HCT116 (cell line): Measurements from ENCODE around the gene CNDP2. TPM values are rescaled to one million over a fixed set of nuclear protein-coding genes. Genes with fewer than 3 reads are reported as not detected.

Source experiments
- ATAC-seq: fragments of 200-7000 bp; cut with Tn5 transposase; 2 replicates; pipeline ENCODE4 v1.9.1; 2020; ENCODE audit warnings: mild to moderate bottlenecking, moderate library complexity
- BruUV-seq: library from RNA; stranded (reverse); fragments of 400-500 nt; replicated peaks from 2 replicates; lab custom pipeline; 2021; lab: Mats Ljungman, UMichigan
- CTCF ChIA-PET: fragments of 300-600 bp; sonication (Branson Sonifier 250); formaldehyde crosslinking; loops from one replicate; lab custom pipeline; 2021; ENCODE audit warnings: antibody characterized with exemption; lab: Charles Lee
- POLR2A ChIA-PET: fragments of 300-600, 350-600 bp; sonication (Branson Sonifier 250); formaldehyde crosslinking; loops from one replicate; lab custom pipeline; 2021; ENCODE audit warnings: antibody characterized with exemption; lab: Charles Lee
- RAD21 ChIA-PET, 2 experiments: fragments of 300-600 bp; sonication (Branson Sonifier 250); formaldehyde crosslinking; loops; one replicate each; lab custom pipeline; 2023; ENCODE audit warnings: low total read pairs in 2 of 2; ENCODE audit not compliant: uncharacterized antibody in 2 of 2, unreplicated experiment in 2 of 2, low non-redundant PET in 1 of 2; lab: Charles Lee
- DNase-seq: peaks from one replicate; pipeline ENCODE4 v3.0.0-alpha.2; 2010; ENCODE audit warnings: low read depth, low spot score
- H2AFZ ChIP-seq: fragments of 200-600 bp; shearing (Covaris generic), sonication (generic); 2 replicates; pipeline ENCODE4 v1.6.1; 2017; ENCODE audit warnings: low read depth, mixed run types, mixed read lengths, antibody characterized with exemption, low read length; ENCODE audit not compliant: poor library complexity, severe bottlenecking
- H3K27ac ChIP-seq: 2 replicates; pipeline ENCODE4 v1.5.1; 2012; ENCODE audit warnings: low read depth, low read length
- H3K27me3 ChIP-seq: fragments of 200-600 bp; sonication (generic); 2 replicates; pipeline ENCODE4 v1.6.1; 2016; ENCODE audit warnings: mixed run types, low read length, mixed read lengths; ENCODE audit not compliant: insufficient read depth
- H3K36me3 ChIP-seq, 2 experiments: fragments of 200-500 bp in 1 of 2; fragments of 200-600 bp in 1 of 2; sonication (Bioruptor generic) in 1 of 2; sonication (generic) in 1 of 2; 2 replicates each; pipeline versions ENCODE4 v1.5.1 to v1.6.1; 2014 to 2016; ENCODE audit warnings: low read length in 2 of 2, inconsistent platforms in 1 of 2, mixed read lengths in 1 of 2, mixed run types in 1 of 2; ENCODE audit not compliant: insufficient read depth in 2 of 2, control insufficient read depth in 1 of 2
- H3K4me1 ChIP-seq, 2 experiments: fragments of 200-600 bp in 1 of 2; sonication (generic) in 1 of 2; 2 replicates each; pipeline versions ENCODE4 v1.5.1 to v1.6.1; 2012 to 2017; ENCODE audit warnings: low read length in 2 of 2, inconsistent platforms in 1 of 2, mild to moderate bottlenecking in 1 of 2, mixed read lengths in 1 of 2, mixed run types in 1 of 2, moderate library complexity in 1 of 2; ENCODE audit not compliant: insufficient read depth in 2 of 2, control insufficient read depth in 1 of 2
- H3K4me2 ChIP-seq: fragments of 200-600 bp; sonication (generic); 2 replicates; pipeline ENCODE4 v1.6.1; 2017; ENCODE audit warnings: mixed run types, low read length, mixed read lengths
- H3K4me3 ChIP-seq, 2 experiments: fragments of 200-600 bp in 1 of 2; sonication (generic) in 1 of 2; replicated peaks in 1 of 2; 2 replicates each; pipeline ENCODE4 v1.5.1; 2011 to 2016; ENCODE audit warnings: low read length in 2 of 2, control low read depth in 1 of 2, low read depth in 1 of 2, mild to moderate bottlenecking in 1 of 2, mixed read lengths in 1 of 2, mixed run types in 1 of 2
- H3K79me2 ChIP-seq: fragments of 200-600 bp; sonication (generic); 2 replicates; pipeline ENCODE4 v1.6.1; 2017; ENCODE audit warnings: mild to moderate bottlenecking, mixed run types, low read length, moderate library complexity, mixed read lengths; ENCODE audit not compliant: insufficient read depth
- H3K9ac ChIP-seq: fragments of 200-600 bp; sonication (generic); 2 replicates; pipeline ENCODE4 v1.6.1; 2016; ENCODE audit warnings: low read length, mixed read lengths
- H3K9me2 ChIP-seq: fragments of 200-600 bp; sonication (generic), shearing (Covaris generic); 2 replicates; pipeline ENCODE4 v1.6.1; 2017; ENCODE audit warnings: mixed run types, mild to moderate bottlenecking, moderate library complexity; ENCODE audit not compliant: insufficient read depth
- H3K9me3 ChIP-seq, 2 experiments: fragments of 200-500 bp in 1 of 2; fragments of 200-600 bp in 1 of 2; sonication (Bioruptor generic) in 1 of 2; sonication (generic) in 1 of 2; 2 replicates each; pipeline ENCODE4 v1.6.1; 2014 to 2017; ENCODE audit warnings: low read length in 2 of 2, mixed read lengths in 2 of 2, inconsistent platforms in 1 of 2, low read depth in 1 of 2, mild to moderate bottlenecking in 1 of 2, mixed run types in 1 of 2, moderate library complexity in 1 of 2; ENCODE audit not compliant: control insufficient read depth in 1 of 2, insufficient read depth in 1 of 2
- H4K20me1 ChIP-seq: fragments of 200-600 bp; sonication (generic), shearing (Covaris generic); 2 replicates; pipeline ENCODE4 v1.6.1; 2017; ENCODE audit warnings: mixed run types, mild to moderate bottlenecking, moderate library complexity; ENCODE audit not compliant: insufficient read depth
- EGR1 ChIP-seq: IDR thresholded peaks from 2 replicates; pipeline ENCODE4 v1.6.1; 2012; ENCODE audit warnings: low read depth
- FOSL1 ChIP-seq: IDR thresholded peaks from 2 replicates; pipeline ENCODE4 v1.6.1; 2012; ENCODE audit warnings: low read depth
- SIN3A ChIP-seq: IDR thresholded peaks from 2 replicates; pipeline ENCODE4 v1.6.1; 2012; ENCODE audit warnings: low read depth
- intact Hi-C: fragments of 100-400 bp; cut with micrococcal nuclease; formaldehyde crosslinking; loops from 2 replicates; pipeline ENCODE4 v1.10.0; 2022
- total RNA-seq: library from RNA; stranded (reverse); gene quantifications from one replicate; pipeline ENCODE4 v1.2.1, GENCODE V29; 2021; ENCODE audit not compliant: unreplicated experiment

Gene CNDP2
- total RNA-seq, 1 experiment from 2014 or later: 112 TPM

DNA sequence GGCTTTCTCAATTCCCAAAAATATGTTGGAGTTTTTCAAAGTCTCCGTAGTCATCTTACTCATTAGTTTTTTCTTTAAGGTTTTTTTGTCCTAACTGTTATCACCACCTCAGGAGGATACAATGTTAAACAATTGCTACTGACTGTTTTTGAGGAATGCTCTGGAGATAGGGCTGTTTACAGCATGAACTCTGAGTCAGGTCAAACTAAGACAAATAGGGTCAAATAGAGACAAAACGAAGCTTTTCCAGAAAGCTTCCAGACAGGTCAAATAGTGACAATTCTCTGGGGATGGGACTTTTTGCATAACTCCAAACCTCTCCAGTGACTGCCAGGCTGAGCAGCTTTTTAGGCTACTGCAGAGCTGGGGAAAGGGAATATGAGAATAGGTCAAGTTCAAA is 23.9 kb upstream of the CNDP2 start:
- Histone ChIP-seq H3K4me3 (no peak overlapping the region), H3K4me1 (no peaks in the 10 kb centered on the region), H3K79me2 (no peaks in the 10 kb centered on the region), H3K9me3 (no peaks in the 10 kb centered on the region; a peak in 1 of 4 replicates), H3K4me2 (no peak overlapping the region), H3K27me3 (peaks cover 7% of the 10 kb centered on the region; the same call in 1 of the 2 replicates), H3K36me3 (no peaks in the 10 kb centered on the region), H4K20me1 (no peaks in the 10 kb centered on the region), H3K27ac (no peak overlapping the region), H2AFZ (no peak overlapping the region), H3K9me2 (no peaks in the 10 kb centered on the region), H3K9ac (no peak overlapping the region)
- ATAC-seq: no peak
- POLR2A ChIA-PET: no interaction called here
- no peak for TF ChIP-seq SIN3A
- TF ChIP-seq EGR1: no peak
- intact Hi-C loops: no loop called here
- no peak for DNase-seq
- RAD21 ChIA-PET: no interaction called here
- BruUV-seq: no TSS peak
- CTCF ChIA-PET: no interaction called here

GRCh38 chr18:74473976-74474640 is 22.1 kb upstream of the CNDP2 start:
- RAD21 ChIA-PET: no interaction called here

More at GRCh38 chr18:74473976-74474640, 22.1 kb upstream of the CNDP2 start:
- H3K4me1 ChIP-seq: no peaks in the 10 kb centered on the region
- H3K4me3 ChIP-seq: no peak overlapping the region
- no peaks in the 10 kb centered on the region for H3K36me3 ChIP-seq
- ATAC-seq (no peak), DNase-seq (no peak)
- no peaks in the 10 kb centered on the region; a peak in 1 of 4 replicates for H3K9me3 ChIP-seq
- no peak for TF ChIP-seq FOSL1
- BruUV-seq: no TSS peak
- H3K27me3 ChIP-seq: peaks cover 7% of the 10 kb centered on the region; the same call in 1 of the 2 replicates
- H3K4me2 ChIP-seq: no peak overlapping the region
- ChIA-PET CTCF (no interaction called here), POLR2A (no interaction called here)
- H4K20me1 ChIP-seq: no peaks in the 10 kb centered on the region
- H3K79me2 ChIP-seq: no peaks in the 10 kb centered on the region
- H2AFZ ChIP-seq: no peak overlapping the region
- no peak overlapping the region for H3K9ac ChIP-seq
- intact Hi-C loops: no loop called here
- no peak overlapping the region for H3K27ac ChIP-seq
- H3K9me2 ChIP-seq: no peaks in the 10 kb centered on the region
